ENCODE measurements around the gene PPP2R5C.
A peak's percentile ranks its signal among the peaks of the same experiment; 100 is the strongest.
"Not testable (repeated sequence)": the region's sequence is repeated elsewhere in the genome, so short reads cannot be mapped to it uniquely, and the experiment has no call there.

PPP2R5C gene

GRCh38 chr14:101957406-101958234, 196.1 kb downstream of the PPP2R5C start:
- no peak for DNase-seq

- DNase-seq: no peak
These were observed 197.1 kb downstream of the PPP2R5C start for GRCh38 chr14:101958418-101959180.

GRCh38 chr14:101959277-101959676, 197.8 kb downstream of the PPP2R5C start:
- DNase-seq: no peak

GRCh38 chr14:101960225-101960624, 198.7 kb downstream of the PPP2R5C start:
- DNase-seq: no peak

GRCh38 chr14:101961011-101961721, 199.7 kb downstream of the PPP2R5C start:
- DNase-seq: peak; percentile 84

- no peak for DNase-seq
These were observed 200.4 kb downstream of the PPP2R5C start for GRCh38 chr14:101961746-101962502.

- peak; percentile 90 for DNase-seq
These were observed 201.0 kb downstream of the PPP2R5C start for GRCh38 chr14:101962503-101962874.

GRCh38 chr14:101963052-101963451, 201.5 kb downstream of the PPP2R5C start:
- no peak for DNase-seq

GRCh38 chr14:101963656-101964296, 202.3 kb downstream of the PPP2R5C start:
- DNase-seq: no peak

- peak; percentile 90 for DNase-seq
These were observed 203.0 kb downstream of the PPP2R5C start, which contains the start of gene DYNC1H1 for GRCh38 chr14:101964297-101965180. DYNC1H1 (plus strand) TSS chr14:101964573; CDS start chr14:101964692, 119 bp downstream.

GRCh38 chr14:101965181-101965544, 203.7 kb downstream of the PPP2R5C start:
- peak; percentile 15 for DNase-seq

- peak; percentile 51 for DNase-seq
These were observed 204.5 kb downstream of the PPP2R5C start for GRCh38 chr14:101965770-101966722.

GRCh38 chr14:101966742-101967141, 205.2 kb downstream of the PPP2R5C start:
- DNase-seq: peak; percentile 13

- DNase-seq: no peak
These were observed 206.7 kb downstream of the PPP2R5C start for GRCh38 chr14:101968186-101968585.

GRCh38 chr14:101969481-101969880, 208.0 kb downstream of the PPP2R5C start:
- no peak for DNase-seq

GRCh38 chr14:101970830-101971400, 209.4 kb downstream of the PPP2R5C start:
- no peak for DNase-seq

GRCh38 chr14:101971458-101971857, 209.9 kb downstream of the PPP2R5C start:
- not testable (repeated sequence) for DNase-seq

GRCh38 chr14:101972126-101972866, 210.8 kb downstream of the PPP2R5C start:
- DNase-seq: peak; percentile 9

- DNase-seq: no peak
These were observed 211.8 kb downstream of the PPP2R5C start for GRCh38 chr14:101973356-101973755.

Data from NCI-H510A treated with DMSO at 0.1 percent for 48 hours (cell line).